Right lobe of liver (tissue), 6 donors: ENCODE data around the gene DHX16. TPM values are rescaled to one million over a fixed set of nuclear protein-coding genes. Genes with fewer than 3 reads are reported as not detected.
"Not testable (repeated sequence)": the region's sequence is repeated elsewhere in the genome, so short reads cannot be mapped to it uniquely, and the experiment has no call there.

Source experiments
- ATAC-seq, 4 donors: fragments of 200-7000 bp; cut with Tn5 transposase; one replicate each; pipeline ENCODE4 v1.9.1; 2020; ENCODE audit warnings: mild to moderate bottlenecking in 4 of 4, moderate library complexity in 4 of 4
- DNase-seq, 3 donors: peaks; one replicate each; pipeline ENCODE4 v3.0.0-alpha.2; 2020
- H3K27ac ChIP-seq, 3 donors: fragments of 200-600 bp; one replicate each; pipeline ENCODE4 v1.8.0; 2022
- H3K27me3 ChIP-seq, 2 donors: fragments of 200-600 bp; one replicate each; pipeline ENCODE4 v1.8.0; 2022
- H3K36me3 ChIP-seq, 4 donors: fragments of 200-600 bp; sonication (generic) in 1 of 4; one replicate each; pipeline versions ENCODE4 v1.5.1 to v1.8.0; 2017 to 2022; ENCODE audit warnings: control low read depth in 1 of 4
- H3K4me1 ChIP-seq, 4 donors: fragments of 200-600 bp; sonication (generic) in 1 of 4; one replicate each; pipeline versions ENCODE4 v1.5.1 to v1.8.0; 2017 to 2022; ENCODE audit warnings: control low read depth in 1 of 4
- H3K4me3 ChIP-seq, 3 donors: fragments of 200-600 bp; one replicate each; pipeline ENCODE4 v1.8.0; 2022
- H3K9me3 ChIP-seq, 4 donors: fragments of 200-600 bp; sonication (generic) in 1 of 4; one replicate each; pipeline versions ENCODE4 v1.5.1 to v1.8.0; 2017 to 2022; ENCODE audit warnings: control low read depth in 1 of 4
- POLR2A ChIP-seq: fragments of 450-650 bp; IDR thresholded peaks from one replicate; pipeline ENCODE4 v1.6.1; 2017; ENCODE audit warnings: antibody characterized with exemption, mild to moderate bottlenecking
- WGBS: methylation state at CpG from one replicate; pipeline ENCODE4 v1.1.6; 2018; ENCODE audit warnings: low coverage, low lambda C conversion rate; ENCODE audit not compliant: insufficient coverage; ENCODE audit errors: missing lambda C conversion rate; 5-methylcytosine and 5-hydroxymethylcytosine counted together
- intact Hi-C, 2 donors: fragments of 100-400 bp; cut with DNase I; formaldehyde crosslinking; loops; one replicate each; pipeline versions ENCODE4 v1.11.2 to v1.14.1; 2022
- total RNA-seq, 6 experiments: library from RNA; depleted of rRNA in 2 of 6; stranded (reverse); fragments of >200 nt in 2 of 6; fragmentation: NEBNext Ultra II Directional in 3 of 6; extraction: Animal tissue kit (Norgen Biotek cat#: 25700) in 3 of 6; gene quantifications; one replicate each; pipeline versions ENCODE4 v1.1.0 to v1.2.4, GENCODE V29; 2016 to 2023
- TF ChIP-seq, protein P1 (sequence below), 4 donors: fragments of 200-600 bp in 3 of 4; fragments of 450-650 bp in 1 of 4; IDR thresholded peaks; one replicate each; pipeline versions ENCODE4 v1.5.1 to v1.8.0; 2016 to 2022; ENCODE audit warnings: antibody characterized with exemption in 4 of 4, mild to moderate bottlenecking in 2 of 4
- donor health status: DM: no; HTN: yes; CAD: no.
- donor health status: DM: no; HTN: no; CAD: no.
- donor health status: DM: no; HTN: no; CAD: no.
- donor health status: DM: no; HTN: yes; CAD: no.
- donor health status: DM: no; HTN: yes; CAD: no.

Gene DHX16
- total RNA-seq, 6 experiments from 2014 or later: 12.3 to 17.8 (median 14.4) TPM

DNA sequence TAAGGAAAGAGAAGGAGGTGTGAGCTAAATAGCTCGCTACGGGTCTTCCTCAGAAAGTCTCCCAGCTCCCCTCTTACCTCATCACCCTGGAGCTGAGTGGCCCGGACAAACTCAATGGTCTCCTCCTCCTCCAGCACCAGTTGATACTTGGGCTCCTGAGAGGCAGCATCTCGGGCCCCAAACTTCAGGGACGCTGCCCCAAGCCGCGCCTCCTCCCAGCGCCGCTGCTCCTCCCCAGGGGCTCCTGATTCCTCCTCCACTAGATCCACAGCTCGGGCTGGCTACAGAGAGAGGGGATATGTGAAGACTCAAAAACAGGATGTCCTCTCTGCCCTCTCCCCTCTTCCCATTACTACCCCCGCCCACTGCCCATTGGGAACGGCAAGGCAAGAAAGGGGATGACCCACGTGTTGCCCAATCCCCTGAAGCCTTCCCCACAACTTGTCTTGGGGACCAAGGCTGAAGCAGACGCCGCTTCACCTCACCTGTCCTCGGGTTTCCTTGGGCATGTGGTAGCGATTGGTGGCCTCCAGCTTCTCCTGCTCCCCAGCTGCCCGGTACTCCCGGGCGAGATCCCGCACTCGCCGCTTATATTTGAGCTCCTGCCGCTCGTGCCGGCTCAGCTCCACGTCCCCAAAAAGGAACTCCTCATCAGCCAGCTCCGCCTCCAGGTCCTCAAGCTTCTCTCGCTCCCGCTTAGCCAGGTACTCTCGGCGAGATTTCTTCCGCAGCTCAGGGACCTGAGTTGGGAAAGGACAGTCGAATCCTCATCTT lies 7.6 kb downstream of the DHX16 start:
- TF ChIP-seq POLR2A: no peak
- TF ChIP-seq, protein P1, sequence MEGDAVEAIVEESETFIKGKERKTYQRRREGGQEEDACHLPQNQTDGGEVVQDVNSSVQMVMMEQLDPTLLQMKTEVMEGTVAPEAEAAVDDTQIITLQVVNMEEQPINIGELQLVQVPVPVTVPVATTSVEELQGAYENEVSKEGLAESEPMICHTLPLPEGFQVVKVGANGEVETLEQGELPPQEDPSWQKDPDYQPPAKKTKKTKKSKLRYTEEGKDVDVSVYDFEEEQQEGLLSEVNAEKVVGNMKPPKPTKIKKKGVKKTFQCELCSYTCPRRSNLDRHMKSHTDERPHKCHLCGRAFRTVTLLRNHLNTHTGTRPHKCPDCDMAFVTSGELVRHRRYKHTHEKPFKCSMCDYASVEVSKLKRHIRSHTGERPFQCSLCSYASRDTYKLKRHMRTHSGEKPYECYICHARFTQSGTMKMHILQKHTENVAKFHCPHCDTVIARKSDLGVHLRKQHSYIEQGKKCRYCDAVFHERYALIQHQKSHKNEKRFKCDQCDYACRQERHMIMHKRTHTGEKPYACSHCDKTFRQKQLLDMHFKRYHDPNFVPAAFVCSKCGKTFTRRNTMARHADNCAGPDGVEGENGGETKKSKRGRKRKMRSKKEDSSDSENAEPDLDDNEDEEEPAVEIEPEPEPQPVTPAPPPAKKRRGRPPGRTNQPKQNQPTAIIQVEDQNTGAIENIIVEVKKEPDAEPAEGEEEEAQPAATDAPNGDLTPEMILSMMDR (IDR thresholded peaks at IDR 0.05): no peak
- Histone ChIP-seq H3K9me3 (no peaks in the 10 kb centered on the region), H3K27ac (no peak overlapping the region), H3K36me3 (peaks cover 5 to 89% (median 34%) of the 10 kb centered on the region in 4 donors), H3K4me3 (no peak overlapping the region), H3K4me1 (no peaks in the 10 kb centered on the region), H3K27me3 (no peaks in the 10 kb centered on the region)
- intact Hi-C loops: no loop called here
- no peak for DNase-seq
- 74% methylated on average over 7 of the region's 34 CpGs for WGBS
- peak in 1 of 4 donors; percentile 10 for ATAC-seq

DNA sequence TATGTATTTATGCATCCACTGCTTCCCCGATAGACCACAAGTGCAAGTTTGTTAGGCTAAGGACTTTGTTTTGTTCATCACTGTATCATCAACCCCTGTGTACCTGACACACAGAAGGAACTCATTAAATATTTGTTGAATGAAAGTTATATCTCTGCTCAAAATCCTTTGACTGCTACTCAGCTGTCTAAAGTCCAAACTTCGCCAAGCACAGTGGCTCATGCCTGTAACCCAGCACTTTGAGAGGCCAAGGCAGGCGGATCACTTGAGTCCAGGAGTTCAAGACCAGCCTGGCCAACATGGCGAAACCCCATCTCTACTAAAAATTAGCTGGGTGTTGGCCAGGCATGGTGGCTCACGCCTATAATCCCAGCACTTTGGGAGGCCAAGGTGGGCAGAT lies 14.9 kb downstream of the DHX16 start:
- H3K27ac ChIP-seq, H3K27me3 ChIP-seq, H3K4me3 ChIP-seq, H3K9me3 ChIP-seq, DNase-seq, intact Hi-C loops, H3K4me1 ChIP-seq: not testable (repeated sequence)
- H3K36me3 ChIP-seq: peaks cover 5 to 98% (median 29%) of the 10 kb centered on the region in 4 donors
- 46% methylated on average over 3 of the region's 5 CpGs for WGBS
- ATAC-seq: peak; percentile 21 to 68 (median 32)

DNA sequence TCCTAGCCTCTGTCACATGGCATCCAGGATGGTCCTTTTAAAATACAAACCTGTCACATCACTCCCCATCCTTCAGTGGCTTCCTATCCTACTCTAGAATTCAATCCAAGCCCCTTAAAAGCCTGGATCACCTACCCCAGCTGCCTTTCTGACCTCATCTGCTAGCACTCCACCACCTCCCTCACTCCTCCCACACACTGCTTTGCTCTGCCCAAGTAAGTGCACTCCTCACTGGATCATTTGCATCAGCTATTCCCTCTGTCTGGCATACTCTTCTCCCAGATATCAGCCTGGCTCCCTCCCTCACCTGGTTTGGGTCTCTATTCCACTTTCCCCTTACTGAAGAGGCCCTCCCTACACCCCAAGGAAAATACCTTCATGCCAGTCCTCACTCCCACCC lies 15.4 kb downstream of the DHX16 start:
- Histone ChIP-seq H3K4me1 (peaks cover 0 to 10% (median 3%) of the 10 kb centered on the region in 4 donors), H3K36me3 (peaks cover 4 to 98% (median 27%) of the 10 kb centered on the region in 4 donors), H3K4me3 (no peak overlapping the region), H3K9me3 (no peaks in the 10 kb centered on the region), H3K27ac (no peak overlapping the region), H3K27me3 (no peaks in the 10 kb centered on the region)
- no peak for DNase-seq
- intact Hi-C loops: no loop called here
- no peak for TF ChIP-seq POLR2A
- TF ChIP-seq, protein P1 (IDR thresholded peaks at IDR 0.05): no peak
- ATAC-seq: peak in 1 of 4 donors; percentile 7

DNA sequence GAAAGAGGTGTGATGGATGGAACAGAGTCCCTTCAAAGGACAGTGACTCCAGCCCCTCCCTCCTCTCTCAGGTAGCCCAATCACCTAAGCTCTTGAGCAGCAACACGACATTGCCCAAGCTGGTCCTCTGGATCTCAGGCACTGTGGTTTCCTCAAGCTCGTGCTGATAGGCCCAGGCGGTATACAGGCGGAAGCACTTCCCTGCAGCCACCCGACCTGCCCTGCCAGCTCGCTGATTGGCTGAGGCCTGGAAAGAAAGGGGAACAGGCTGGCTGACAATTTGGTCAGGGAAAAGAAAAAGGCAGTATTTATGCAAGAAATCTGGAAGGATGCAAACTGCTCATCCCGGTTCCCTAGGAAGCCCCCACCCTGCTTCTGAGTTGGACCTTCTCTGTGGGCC lies 16.3 kb downstream of the DHX16 start:
- Histone ChIP-seq H3K27me3 (no peaks in the 10 kb centered on the region), H3K27ac (no peak overlapping the region), H3K4me3 (no peak overlapping the region), H3K9me3 (no peaks in the 10 kb centered on the region), H3K4me1 (peaks cover 0 to 10% (median 3%) of the 10 kb centered on the region in 4 donors), H3K36me3 (peaks cover 0 to 97% (median 27%) of the 10 kb centered on the region in 4 donors)
- 70% methylated on average over 3 of the region's 7 CpGs for WGBS
- intact Hi-C loops: no loop called here
- DNase-seq (no peak), ATAC-seq (peak; percentile 17 to 43 (median 26))
- TF ChIP-seq, protein P1 (IDR thresholded peaks at IDR 0.05): no peak
- no peak for TF ChIP-seq POLR2A

DNA sequence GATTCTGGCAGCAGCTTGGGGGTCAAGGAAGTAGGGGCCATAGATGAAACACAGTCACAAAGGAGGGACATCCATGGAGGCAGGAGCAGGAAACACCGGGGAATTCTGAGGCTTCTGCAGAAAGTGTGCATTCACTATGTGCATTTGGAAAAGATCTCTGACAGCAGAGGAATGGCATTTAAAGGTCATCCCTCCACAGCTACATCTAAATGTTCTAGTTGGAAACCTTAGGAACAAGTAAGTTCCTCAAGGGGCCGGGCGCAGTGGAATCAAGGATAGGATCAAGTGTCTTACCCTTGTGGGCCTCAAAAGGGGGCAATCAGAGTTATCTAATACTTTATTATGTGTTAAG lies 17.1 kb downstream of the DHX16 start:
- DNase-seq: no peak
- Histone ChIP-seq H3K36me3 (peaks cover 0 to 97% (median 27%) of the 10 kb centered on the region in 4 donors), H3K9me3 (no peaks in the 10 kb centered on the region), H3K4me3 (no peak overlapping the region), H3K27me3 (no peaks in the 10 kb centered on the region), H3K4me1 (peaks cover 0 to 10% (median 3%) of the 10 kb centered on the region in 4 donors), H3K27ac (no peak overlapping the region)
- TF ChIP-seq POLR2A: no peak
- TF ChIP-seq, protein P1 (IDR thresholded peaks at IDR 0.05): no peak
- intact Hi-C loops: no loop called here
- no peak for ATAC-seq
- 82% methylated on average over 3 of the region's 3 CpGs for WGBS
